Smooth muscle cell of the umbilical artery (primary cell): Measurements from ENCODE around the gene SF3A2. TPM values are rescaled to one million over a fixed set of nuclear protein-coding genes. Genes with fewer than 3 reads are reported as not detected.

ENCODE experiments used
- total RNA-seq: library from RNA; depleted of rRNA; stranded (reverse); fragments of >200 nt; gene quantifications from 2 replicates; pipeline ENCODE4 v1.2.3, GENCODE V29; 2014

SF3A2 gene
- 22.9 and 39.8 TPM in 2 replicates for total RNA-seq

GRCh38 chr19:2236314-2237050 lies at the start of gene SF3A2, which contains the start of gene PLEKHJ1:
SF3A2 (plus strand) TSS chr19:2236824; CDS start chr19:2243419, 6,595 bp downstream.
PLEKHJ1 (minus strand) TSS chr19:2236329; CDS start chr19:2236248, 81 bp downstream.

GRCh38 chr19:2249010-2249866 lies 12.6 kb downstream of the SF3A2 start, which contains the start of gene AMH:
AMH (plus strand) TSS chr19:2249323; CDS start chr19:2249333, 10 bp downstream.

GRCh38 chr19:2255982-2256685 lies 19.5 kb downstream of the SF3A2 start, which contains the start of gene JSRP1:
JSRP1 (minus strand) TSS chr19:2256417; CDS start chr19:2255314, 1,103 bp downstream.

GRCh38 chr19:2282062-2282861 lies 45.6 kb downstream of the SF3A2 start, which contains the start of gene PEAK3:
PEAK3 (minus strand) TSS chr19:2282175; CDS start chr19:2280931, 1,244 bp downstream.

Other genes with a start within 250 kb of the SF3A2 start
- gene BTBD2, start 221.1 kb upstream of the SF3A2 start, total RNA-seq, result 49.9 and 123 TPM in 2 replicates
- 49.0 and 102 TPM in 2 replicates for gene MKNK2, start 185.6 kb upstream of the SF3A2 start, total RNA-seq
- 14.0 and 36.9 TPM in 2 replicates for gene MOB3A, start 140.5 kb upstream of the SF3A2 start, total RNA-seq
- gene IZUMO4, start 139.9 kb upstream of the SF3A2 start, total RNA-seq, result 0.89 and 1.5 TPM in 2 replicates
- gene AP3D1, start 85.3 kb upstream of the SF3A2 start, total RNA-seq, result 106 and 185 TPM in 2 replicates
- 3.9 and 10.5 TPM in 2 replicates for gene DOT1L, start 72.9 kb upstream of the SF3A2 start, total RNA-seq
- 44.4 and 46.3 TPM in 2 replicates for gene PLEKHJ1, start 495 bp upstream of the SF3A2 start, total RNA-seq
- 0.59 and 1.1 TPM in 2 replicates for gene AMH, start 12.5 kb downstream of the SF3A2 start, total RNA-seq
- 0.14 and 0.30 TPM in 2 replicates for gene JSRP1, start 19.6 kb downstream of the SF3A2 start, total RNA-seq
- not detected in 2 replicates for gene PEAK3, start 45.4 kb downstream of the SF3A2 start, total RNA-seq
- not detected in 2 replicates for gene LINGO3, start 71.3 kb downstream of the SF3A2 start, total RNA-seq
- 105 and 126 TPM in 2 replicates for gene LSM7, start 91.8 kb downstream of the SF3A2 start, total RNA-seq
- gene SPPL2B, start 91.9 kb downstream of the SF3A2 start, total RNA-seq, result 43.7 and 57.3 TPM in 2 replicates
- not detected in 2 replicates for gene TMPRSS9, start 123.4 kb downstream of the SF3A2 start, total RNA-seq
- 25.8 and 29.1 TPM in 2 replicates for gene TIMM13, start 190.8 kb downstream of the SF3A2 start, total RNA-seq
- gene LMNB2, start 220.1 kb downstream of the SF3A2 start, total RNA-seq, result 49.6 and 135 TPM in 2 replicates
- 15.6 and 44.2 TPM in 2 replicates for gene GADD45B, start 239.3 kb downstream of the SF3A2 start, total RNA-seq